K562 (cell line): ENCODE measurements around the gene ULBP1. TPM values are rescaled to one million over a fixed set of nuclear protein-coding genes. Genes with fewer than 3 reads are reported as not detected.

ENCODE experiments used
- ATAC-seq: fragments of 200-7000 bp; cut with Tn5 transposase; 3 replicates; pipeline ENCODE4 v1.9.1; 2020; ENCODE audit warnings: moderate library complexity
- BruUV-seq: library from RNA; stranded (reverse); fragments of 400-500 nt; replicated peaks from 2 replicates; lab custom pipeline; 2021; lab: Mats Ljungman, UMichigan
- CTCF ChIA-PET: fragments of 300-600 bp; formaldehyde crosslinking; extraction: SDS; loops from one replicate; lab custom pipeline; 2021; ENCODE audit warnings: low intra/inter-chr PET ratio; lab: Yijun Ruan, JAX
- POLR2A ChIA-PET: fragments of 300-600, 350-650 bp; sonication (Branson Sonifier 250); formaldehyde crosslinking; extraction: SDS; loops from one replicate; lab custom pipeline; 2021; ENCODE audit warnings: antibody characterized with exemption, inconsistent platforms; lab: Yijun Ruan, JAX
- DNase-seq, 4 experiments: peaks; one replicate each; pipeline versions ENCODE4 v3.0.0 to v3.0.0-alpha.2; 2011 to 2018; ENCODE audit warnings: low spot score in 3 of 4, mixed read lengths in 3 of 4; ENCODE audit errors: extremely low read depth in 1 of 4
- FAIRE-seq: peaks from 2 replicates; lab custom pipeline; 2011; peaks lifted over from hg19 to GRCh38; lab: Jason Lieb, UNC
- H2AFZ ChIP-seq: 2 replicates; pipeline ENCODE4 v1.6.0; 2011; ENCODE audit warnings: low read depth, low read length, control low read depth, inconsistent platforms
- H3K27ac ChIP-seq: fragments of 200-600 bp; 3 replicates; pipeline ENCODE4 v1.8.0; 2011; ENCODE audit warnings: low read depth, mild to moderate bottlenecking, control low read depth, inconsistent platforms, low read length, moderate library complexity, mixed read lengths; ENCODE audit errors: extremely low read depth
- H3K27me3 ChIP-seq, 2 experiments: fragments of 300-600 bp in 1 of 2; 2 replicates in 1 of 2; 3 replicates in 1 of 2; pipeline versions ENCODE4 v1.6.0 to v1.8.0; 2011; ENCODE audit warnings: inconsistent platforms in 2 of 2, low read length in 2 of 2, mild to moderate bottlenecking in 1 of 2, mixed read lengths in 1 of 2, moderate library complexity in 1 of 2; ENCODE audit not compliant: control insufficient read depth in 2 of 2, insufficient read depth in 2 of 2
- H3K36me3 ChIP-seq: fragments of 300-600 bp; 3 replicates; pipeline ENCODE4 v1.8.0; 2011; ENCODE audit warnings: mild to moderate bottlenecking, low read length, inconsistent platforms; ENCODE audit not compliant: control insufficient read depth, insufficient read depth
- H3K4me1 ChIP-seq, 2 experiments: fragments of 200-600 bp in 1 of 2; replicated peaks in 1 of 2; 2 replicates in 1 of 2; 3 replicates in 1 of 2; pipeline versions ENCODE4 v1.5.1 to v1.8.0; 2011; ENCODE audit warnings: inconsistent platforms in 2 of 2, low read length in 2 of 2, mild to moderate bottlenecking in 1 of 2, mixed read lengths in 1 of 2, moderate library complexity in 1 of 2; ENCODE audit not compliant: control insufficient read depth in 2 of 2, insufficient read depth in 2 of 2
- H3K4me2 ChIP-seq: 2 replicates; pipeline ENCODE4 v1.6.1; 2011; ENCODE audit warnings: low read length, control low read depth, inconsistent platforms, mixed read lengths; ENCODE audit not compliant: insufficient read depth
- H3K4me3 ChIP-seq: fragments of 200-600 bp; sonication (generic), shearing (Covaris generic); 2 replicates; pipeline ENCODE4 v1.5.1; 2016; ENCODE audit warnings: control low read depth, inconsistent platforms
- H3K79me2 ChIP-seq: fragments of 200-600 bp; 3 replicates; pipeline ENCODE4 v1.8.0; 2011; ENCODE audit warnings: low read length, inconsistent platforms; ENCODE audit not compliant: control insufficient read depth, insufficient read depth
- H3K9ac ChIP-seq, 2 experiments: 2 replicates each; pipeline versions ENCODE4 v1.6.0 to v1.6.1; 2011; ENCODE audit warnings: low read depth in 2 of 2, low read length in 2 of 2, control low read depth in 1 of 2, inconsistent platforms in 1 of 2, mild to moderate bottlenecking in 1 of 2, mixed read lengths in 1 of 2; ENCODE audit not compliant: insufficient read depth in 1 of 2
- H3K9me1 ChIP-seq: one replicate; pipeline ENCODE4 v1.6.0; 2011; ENCODE audit warnings: inconsistent platforms, mild to moderate bottlenecking, low read length, moderate library complexity; ENCODE audit not compliant: control insufficient read depth, insufficient read depth
- H3K9me3 ChIP-seq: replicated peaks from 2 replicates; pipeline ENCODE4 v1.5.1; 2011; ENCODE audit warnings: low read depth, low read length, inconsistent platforms; ENCODE audit not compliant: control insufficient read depth, insufficient read depth
- H4K20me1 ChIP-seq: replicated peaks from 2 replicates; pipeline ENCODE4 v1.6.1; 2011; ENCODE audit warnings: low read length, inconsistent platforms, mixed read lengths; ENCODE audit not compliant: control insufficient read depth, insufficient read depth
- BHLHE40 ChIP-seq: IDR thresholded peaks from 2 replicates; pipeline ENCODE4 v1.6.1; 2011; ENCODE audit warnings: low read length, improper control_type of control experiment
- CREB1 ChIP-seq, 2 experiments: sonication (generic) in 1 of 2; formaldehyde crosslinking in 1 of 2; IDR thresholded peaks; 2 replicates each; pipeline versions ENCODE4 v1.6.1 to v1.8.0; 2012 to 2022; ENCODE audit warnings: inconsistent platforms in 1 of 2, mild to moderate bottlenecking in 1 of 2, missing genetic modification reagents in 1 of 2, moderate library complexity in 1 of 2
- CREBBP ChIP-seq: IDR thresholded peaks from one replicate; pipeline ENCODE4 v1.6.1; 2012; ENCODE audit warnings: low read depth, mild to moderate bottlenecking, control low read depth, inconsistent platforms, low read length
- PTTG1 ChIP-seq: fragments of 450-650 bp; IDR thresholded peaks from 2 replicates; pipeline ENCODE4 v1.6.1; 2016; ENCODE audit warnings: low read depth, mild to moderate bottlenecking, missing genetic modification characterization, missing compliant biosample characterization
- WGBS: fragments of 100-300 bp; shearing (Covaris generic); methylation state at CpG from one replicate; pipeline ENCODE4 v1.1.6; 2016; ENCODE audit warnings: low coverage, mixed read lengths; ENCODE audit not compliant: insufficient coverage; ENCODE audit errors: missing lambda C conversion rate; 5-methylcytosine and 5-hydroxymethylcytosine counted together
- in situ Hi-C: fragments of 300-500 bp; cut with MboI; formaldehyde crosslinking; loops from 4 replicates; pipeline ENCODE4 v1.15.0; 2018; ENCODE audit warnings: inconsistent platforms, mixed read lengths
- intact Hi-C: fragments of 100-400 bp; cut with micrococcal nuclease; formaldehyde crosslinking; loops from 2 replicates; pipeline ENCODE4 v1.14.2; 2022
- polyA plus RNA-seq, 8 experiments: library from polyadenylated mRNA; depleted of rRNA in 4 of 8; stranded (reverse) in 5 of 8; unstranded in 3 of 8; fragments of >200 nt; fragmentation: Nextera tagmentation in 2 of 8; fragmentation: Illumina TruSeq in 1 of 8; extraction: Ambion mirVana in 2 of 8; extraction: Trizol in 1 of 8; gene quantifications; 2 replicates each; pipeline versions ENCODE4 v1.2.1 to v1.2.3, GENCODE V29; 2011 to 2014; ENCODE audit warnings: inconsistent platforms in 1 of 8, missing spikeins in 1 of 8
- total RNA-seq, 7 experiments: library from RNA; depleted of rRNA in 6 of 7; stranded (reverse); fragments of >200 nt in 6 of 7; fragmentation: Illumina TruSeq in 2 of 7; extraction: Trizol in 2 of 7; gene quantifications; 2 replicates each; pipeline versions ENCODE4 v1.2.1 to v1.2.3, GENCODE V29; 2011 to 2021; ENCODE audit warnings: low replicate concordance in 1 of 7
- TF ChIP-seq, protein P1 (sequence below): fragments of 450-650 bp; IDR thresholded peaks from 2 replicates; pipeline ENCODE4 v1.6.1; 2016; ENCODE audit warnings: mild to moderate bottlenecking, moderate library complexity
- TF ChIP-seq, protein P2 (sequence below): fragments of 450-650 bp; IDR thresholded peaks from 2 replicates; pipeline ENCODE4 v1.6.1; 2017; ENCODE audit warnings: antibody characterized with exemption

The ULBP1 gene
- total and polyA plus RNA-seq, 9 of the 15 experiments (the other 6 are each of a cell fraction or from before 2014, with no cell fraction given), result 0.33 to 6.0 (median 2.5) TPM

DNA sequence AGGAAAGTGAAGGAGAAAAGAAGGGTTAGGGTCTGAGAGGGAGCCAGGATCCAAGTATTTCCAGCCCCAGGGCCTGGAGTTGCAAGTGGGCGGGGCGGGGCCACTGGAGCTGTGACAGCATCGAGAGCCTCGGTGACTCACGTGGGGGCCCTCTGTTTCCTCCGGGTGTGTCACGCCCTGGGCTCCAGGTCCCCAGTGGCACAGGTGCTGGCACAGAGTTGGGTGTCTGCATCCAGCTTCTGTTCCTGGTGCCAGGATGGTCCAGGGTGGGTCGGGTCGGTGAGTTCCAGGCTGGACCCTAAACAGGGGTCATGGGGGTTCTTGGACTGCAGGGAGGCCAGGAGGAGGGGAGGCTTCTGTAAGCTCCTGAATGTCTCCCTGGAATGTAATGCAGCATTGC lies 44.8 kb downstream of the ULBP1 start:
- H2AFZ ChIP-seq, result peak overlapping the region; percentile 52
- H3K36me3 ChIP-seq, result no peaks in the 10 kb centered on the region
- FAIRE-seq (no peak), ATAC-seq (no peak), DNase-seq (peak; percentile 59 to 70 (median 64))
- BruUV-seq, result no TSS peak
- WGBS, result under 1% methylated on average over 9 of the region's 9 CpGs
- POLR2A ChIA-PET, result interaction anchor here (0.6 kb wide), 1 partner anchor 24 kb away, joined by 3 read pairs; no protein-coding TSS in a partner anchor
- H3K9me3 ChIP-seq, result no peaks in the 10 kb centered on the region
- peaks cover 2 to 15% of the 10 kb centered on the region in 2 experiments; a peak in 4 of 5 replicates for H3K27me3 ChIP-seq
- H3K9me1 ChIP-seq, result peaks cover 5% of the 10 kb centered on the region
- H3K9ac ChIP-seq, result peak overlapping the region in 1 of 2 experiments; percentile 83; a peak in 2 of 4 replicates
- CTCF ChIA-PET, result no interaction called here
- no peak overlapping the region for H3K27ac ChIP-seq
- intact Hi-C loops (loop anchor here (10.0 kb wide), 2 partner anchors 444 to 806 kb away; partner anchors contain the start of gene GINM1), in situ Hi-C loops (loop anchor here (5.0 kb wide), 1 partner anchor 71 kb away; no protein-coding TSS in a partner anchor)
- H3K79me2 ChIP-seq, result no peaks in the 10 kb centered on the region
- H3K4me2 ChIP-seq, result no peak overlapping the region; the same call in 1 of the 2 replicates
- H3K4me1 ChIP-seq, result peaks cover 16 to 36% of the 10 kb centered on the region in 2 experiments
- no peak overlapping the region for H3K4me3 ChIP-seq
- H4K20me1 ChIP-seq, result no peaks in the 10 kb centered on the region
- TF ChIP-seq PTTG1 (tag) (no peak), CREBBP (no peak), CREB1 (IDR thresholded peaks at IDR 0.05) (no peak), CREB1 (CRISPR knock-in tag; IDR thresholded peaks at IDR 0.05) (0 out of 2 replicates have a peak, but pooled peaks have one; percentile 23), BHLHE40 (peak; percentile 51; the same call in 1 of the 2 replicates)
- TF ChIP-seq, protein P1, sequence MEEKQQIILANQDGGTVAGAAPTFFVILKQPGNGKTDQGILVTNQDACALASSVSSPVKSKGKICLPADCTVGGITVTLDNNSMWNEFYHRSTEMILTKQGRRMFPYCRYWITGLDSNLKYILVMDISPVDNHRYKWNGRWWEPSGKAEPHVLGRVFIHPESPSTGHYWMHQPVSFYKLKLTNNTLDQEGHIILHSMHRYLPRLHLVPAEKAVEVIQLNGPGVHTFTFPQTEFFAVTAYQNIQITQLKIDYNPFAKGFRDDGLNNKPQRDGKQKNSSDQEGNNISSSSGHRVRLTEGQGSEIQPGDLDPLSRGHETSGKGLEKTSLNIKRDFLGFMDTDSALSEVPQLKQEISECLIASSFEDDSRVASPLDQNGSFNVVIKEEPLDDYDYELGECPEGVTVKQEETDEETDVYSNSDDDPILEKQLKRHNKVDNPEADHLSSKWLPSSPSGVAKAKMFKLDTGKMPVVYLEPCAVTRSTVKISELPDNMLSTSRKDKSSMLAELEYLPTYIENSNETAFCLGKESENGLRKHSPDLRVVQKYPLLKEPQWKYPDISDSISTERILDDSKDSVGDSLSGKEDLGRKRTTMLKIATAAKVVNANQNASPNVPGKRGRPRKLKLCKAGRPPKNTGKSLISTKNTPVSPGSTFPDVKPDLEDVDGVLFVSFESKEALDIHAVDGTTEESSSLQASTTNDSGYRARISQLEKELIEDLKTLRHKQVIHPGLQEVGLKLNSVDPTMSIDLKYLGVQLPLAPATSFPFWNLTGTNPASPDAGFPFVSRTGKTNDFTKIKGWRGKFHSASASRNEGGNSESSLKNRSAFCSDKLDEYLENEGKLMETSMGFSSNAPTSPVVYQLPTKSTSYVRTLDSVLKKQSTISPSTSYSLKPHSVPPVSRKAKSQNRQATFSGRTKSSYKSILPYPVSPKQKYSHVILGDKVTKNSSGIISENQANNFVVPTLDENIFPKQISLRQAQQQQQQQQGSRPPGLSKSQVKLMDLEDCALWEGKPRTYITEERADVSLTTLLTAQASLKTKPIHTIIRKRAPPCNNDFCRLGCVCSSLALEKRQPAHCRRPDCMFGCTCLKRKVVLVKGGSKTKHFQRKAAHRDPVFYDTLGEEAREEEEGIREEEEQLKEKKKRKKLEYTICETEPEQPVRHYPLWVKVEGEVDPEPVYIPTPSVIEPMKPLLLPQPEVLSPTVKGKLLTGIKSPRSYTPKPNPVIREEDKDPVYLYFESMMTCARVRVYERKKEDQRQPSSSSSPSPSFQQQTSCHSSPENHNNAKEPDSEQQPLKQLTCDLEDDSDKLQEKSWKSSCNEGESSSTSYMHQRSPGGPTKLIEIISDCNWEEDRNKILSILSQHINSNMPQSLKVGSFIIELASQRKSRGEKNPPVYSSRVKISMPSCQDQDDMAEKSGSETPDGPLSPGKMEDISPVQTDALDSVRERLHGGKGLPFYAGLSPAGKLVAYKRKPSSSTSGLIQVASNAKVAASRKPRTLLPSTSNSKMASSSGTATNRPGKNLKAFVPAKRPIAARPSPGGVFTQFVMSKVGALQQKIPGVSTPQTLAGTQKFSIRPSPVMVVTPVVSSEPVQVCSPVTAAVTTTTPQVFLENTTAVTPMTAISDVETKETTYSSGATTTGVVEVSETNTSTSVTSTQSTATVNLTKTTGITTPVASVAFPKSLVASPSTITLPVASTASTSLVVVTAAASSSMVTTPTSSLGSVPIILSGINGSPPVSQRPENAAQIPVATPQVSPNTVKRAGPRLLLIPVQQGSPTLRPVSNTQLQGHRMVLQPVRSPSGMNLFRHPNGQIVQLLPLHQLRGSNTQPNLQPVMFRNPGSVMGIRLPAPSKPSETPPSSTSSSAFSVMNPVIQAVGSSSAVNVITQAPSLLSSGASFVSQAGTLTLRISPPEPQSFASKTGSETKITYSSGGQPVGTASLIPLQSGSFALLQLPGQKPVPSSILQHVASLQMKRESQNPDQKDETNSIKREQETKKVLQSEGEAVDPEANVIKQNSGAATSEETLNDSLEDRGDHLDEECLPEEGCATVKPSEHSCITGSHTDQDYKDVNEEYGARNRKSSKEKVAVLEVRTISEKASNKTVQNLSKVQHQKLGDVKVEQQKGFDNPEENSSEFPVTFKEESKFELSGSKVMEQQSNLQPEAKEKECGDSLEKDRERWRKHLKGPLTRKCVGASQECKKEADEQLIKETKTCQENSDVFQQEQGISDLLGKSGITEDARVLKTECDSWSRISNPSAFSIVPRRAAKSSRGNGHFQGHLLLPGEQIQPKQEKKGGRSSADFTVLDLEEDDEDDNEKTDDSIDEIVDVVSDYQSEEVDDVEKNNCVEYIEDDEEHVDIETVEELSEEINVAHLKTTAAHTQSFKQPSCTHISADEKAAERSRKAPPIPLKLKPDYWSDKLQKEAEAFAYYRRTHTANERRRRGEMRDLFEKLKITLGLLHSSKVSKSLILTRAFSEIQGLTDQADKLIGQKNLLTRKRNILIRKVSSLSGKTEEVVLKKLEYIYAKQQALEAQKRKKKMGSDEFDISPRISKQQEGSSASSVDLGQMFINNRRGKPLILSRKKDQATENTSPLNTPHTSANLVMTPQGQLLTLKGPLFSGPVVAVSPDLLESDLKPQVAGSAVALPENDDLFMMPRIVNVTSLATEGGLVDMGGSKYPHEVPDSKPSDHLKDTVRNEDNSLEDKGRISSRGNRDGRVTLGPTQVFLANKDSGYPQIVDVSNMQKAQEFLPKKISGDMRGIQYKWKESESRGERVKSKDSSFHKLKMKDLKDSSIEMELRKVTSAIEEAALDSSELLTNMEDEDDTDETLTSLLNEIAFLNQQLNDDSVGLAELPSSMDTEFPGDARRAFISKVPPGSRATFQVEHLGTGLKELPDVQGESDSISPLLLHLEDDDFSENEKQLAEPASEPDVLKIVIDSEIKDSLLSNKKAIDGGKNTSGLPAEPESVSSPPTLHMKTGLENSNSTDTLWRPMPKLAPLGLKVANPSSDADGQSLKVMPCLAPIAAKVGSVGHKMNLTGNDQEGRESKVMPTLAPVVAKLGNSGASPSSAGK, result peak; percentile 17; the same call in 1 of the 2 replicates
- TF ChIP-seq, protein P2, sequence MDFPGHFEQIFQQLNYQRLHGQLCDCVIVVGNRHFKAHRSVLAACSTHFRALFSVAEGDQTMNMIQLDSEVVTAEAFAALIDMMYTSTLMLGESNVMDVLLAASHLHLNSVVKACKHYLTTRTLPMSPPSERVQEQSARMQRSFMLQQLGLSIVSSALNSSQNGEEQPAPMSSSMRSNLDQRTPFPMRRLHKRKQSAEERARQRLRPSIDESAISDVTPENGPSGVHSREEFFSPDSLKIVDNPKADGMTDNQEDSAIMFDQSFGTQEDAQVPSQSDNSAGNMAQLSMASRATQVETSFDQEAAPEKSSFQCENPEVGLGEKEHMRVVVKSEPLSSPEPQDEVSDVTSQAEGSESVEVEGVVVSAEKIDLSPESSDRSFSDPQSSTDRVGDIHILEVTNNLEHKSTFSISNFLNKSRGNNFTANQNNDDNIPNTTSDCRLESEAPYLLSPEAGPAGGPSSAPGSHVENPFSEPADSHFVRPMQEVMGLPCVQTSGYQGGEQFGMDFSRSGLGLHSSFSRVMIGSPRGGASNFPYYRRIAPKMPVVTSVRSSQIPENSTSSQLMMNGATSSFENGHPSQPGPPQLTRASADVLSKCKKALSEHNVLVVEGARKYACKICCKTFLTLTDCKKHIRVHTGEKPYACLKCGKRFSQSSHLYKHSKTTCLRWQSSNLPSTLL, result no peak
